ENCODE measurements around the gene NEUROD2. TPM values are rescaled to one million over a fixed set of nuclear protein-coding genes. Genes with fewer than 3 reads are reported as not detected.

Gene NEUROD2
- total RNA-seq, 6 donors from 2014 or later = not detected

- peak in 1 of 2 donors; percentile 81 for DNase-seq
- peak in 1 of 4 donors; percentile 26 for TF ChIP-seq EP300 (IDR thresholded peaks at IDR 0.05)
- TF ChIP-seq CTCF (IDR thresholded peaks at IDR 0.05) = no peak
- TF ChIP-seq POLR2AphosphoS5 (IDR thresholded peaks at IDR 0.05) = peak in 1 of 2 donors; percentile 53
- TF ChIP-seq POLR2A (IDR thresholded peaks at IDR 0.05) = peak in 1 of 4 donors; percentile 51
- H3K9me3 ChIP-seq = no peaks in the 10 kb centered on the region
- no peaks in the 10 kb centered on the region for H3K36me3 ChIP-seq
- WGBS, 2 donors = 31 to 48% methylated on average over 6 of the region's 6 CpGs
- peaks cover 16 to 54% (median 40%) of the 10 kb centered on the region in 4 donors for H3K4me1 ChIP-seq
- H3K4me3 ChIP-seq = peak overlapping the region in 1 of 4 donors; percentile 16
- H3K27me3 ChIP-seq = peaks cover 4 to 16% (median 12%) of the 10 kb centered on the region in 4 donors
- ATAC-seq (ENCODE audit: low FRiP score in 2 of 2) = peak in 1 of 2 donors; percentile 20
- H3K27ac ChIP-seq = peak overlapping the region; percentile 33 to 77 (median 49)
Measured at GRCh38 chr17:39631403-39631802, 23.7 kb upstream of the NEUROD2 start.

- no peak for ATAC-seq (ENCODE audit: low FRiP score in 2 of 2)
- H3K4me3 ChIP-seq = peak overlapping the region in 1 of 4 donors; percentile 10
Measured at GRCh38 chr17:39629898-39630297, 22.2 kb upstream of the NEUROD2 start.

GRCh38 chr17:39629494-39629880 lies 21.8 kb upstream of the NEUROD2 start:
- H3K27ac ChIP-seq = peak overlapping the region in 3 of 4 donors; percentile 42 to 77 (median 42)
- WGBS, 2 donors = 42 to 71% methylated on average over 3 of the region's 3 CpGs
- ATAC-seq (ENCODE audit: low FRiP score in 2 of 2) (no peak), DNase-seq (peak in 1 of 2 donors; percentile 47)
- H3K4me1 ChIP-seq = peaks cover 6 to 43% (median 29%) of the 10 kb centered on the region in 4 donors
- no peaks in the 10 kb centered on the region for H3K9me3 ChIP-seq
- TF ChIP-seq POLR2A (IDR thresholded peaks at IDR 0.05) (no peak), POLR2AphosphoS5 (IDR thresholded peaks at IDR 0.05) (no peak), EP300 (IDR thresholded peaks at IDR 0.05) (no peak), CTCF (IDR thresholded peaks at IDR 0.05) (no peak)
- no peaks in the 10 kb centered on the region for H3K36me3 ChIP-seq
- H3K4me3 ChIP-seq = no peak overlapping the region
- H3K27me3 ChIP-seq = peaks cover 4 to 17% (median 14%) of the 10 kb centered on the region in 4 donors

More at GRCh38 chr17:39629898-39630297, 22.2 kb upstream of the NEUROD2 start:
- peak in 1 of 2 donors; percentile 48 for DNase-seq
- Histone ChIP-seq H3K9me3 (no peaks in the 10 kb centered on the region), H3K27ac (peak overlapping the region in 3 of 4 donors; percentile 42 to 77 (median 49)), H3K4me1 (peaks cover 10 to 45% (median 32%) of the 10 kb centered on the region in 4 donors), H3K27me3 (peaks cover 4 to 17% (median 14%) of the 10 kb centered on the region in 4 donors), H3K36me3 (no peaks in the 10 kb centered on the region)
- 68% methylated on average over 12 of the region's 12 CpGs for WGBS, 2 donors
- no peak for TF ChIP-seq POLR2A (IDR thresholded peaks at IDR 0.05)

GRCh38 chr17:39628655-39629493 lies 21.2 kb upstream of the NEUROD2 start:
- Histone ChIP-seq H3K4me1 (peaks cover 6 to 40% (median 24%) of the 10 kb centered on the region in 4 donors), H3K27ac (peak overlapping the region in 3 of 4 donors; percentile 42 to 77 (median 70)), H3K27me3 (peaks cover 4 to 17% (median 14%) of the 10 kb centered on the region in 4 donors), H3K4me3 (peak overlapping the region in 2 of 4 donors; percentile 43 to 53), H3K36me3 (no peaks in the 10 kb centered on the region), H3K9me3 (no peaks in the 10 kb centered on the region)
- TF ChIP-seq CTCF (IDR thresholded peaks at IDR 0.05) (no peak), EP300 (IDR thresholded peaks at IDR 0.05) (no peak), POLR2AphosphoS5 (IDR thresholded peaks at IDR 0.05) (peak in 1 of 2 donors; percentile 17), POLR2A (IDR thresholded peaks at IDR 0.05) (peak in 1 of 4 donors; percentile 21)
- ATAC-seq (ENCODE audit: low FRiP score in 2 of 2) = peak; percentile 15 to 30
- 59 to 60% methylated on average over 10 of the region's 10 CpGs for WGBS, 2 donors
- DNase-seq = peak in 1 of 2 donors; percentile 91
